Neutrophil (primary cell): ENCODE data around the gene TMEM52B.
A peak's percentile ranks its signal among the peaks of the same experiment; 100 is the strongest.

Experiments used
- H3K27ac ChIP-seq: fragments of 200-600 bp; sonication (generic); 2 replicates; pipeline ENCODE4 v1.5.1; 2016; ENCODE audit warnings: mild to moderate bottlenecking, moderate library complexity
- H3K27me3 ChIP-seq: fragments of 200-600 bp; sonication (generic); 2 replicates; pipeline ENCODE4 v1.6.0; 2016; ENCODE audit warnings: mild to moderate bottlenecking
- H3K36me3 ChIP-seq: fragments of 200-600 bp; sonication (generic); 2 replicates; pipeline ENCODE4 v1.5.1; 2017
- H3K4me1 ChIP-seq, 2 experiments: fragments of 200-600 bp in 1 of 2; sonication (generic) in 1 of 2; 1 replicate in 1 of 2; 2 replicates in 1 of 2; pipeline versions ENCODE4 v1.5.1 to v1.6.1; 2013 to 2016; ENCODE audit warnings: low read depth in 1 of 2, low read length in 1 of 2, mild to moderate bottlenecking in 1 of 2, moderate library complexity in 1 of 2; ENCODE audit not compliant: control insufficient read depth in 1 of 2, insufficient read depth in 1 of 2
- H3K4me3 ChIP-seq, 2 experiments: fragments of 200-600 bp in 1 of 2; sonication (generic) in 1 of 2; 1 replicate in 1 of 2; 2 replicates in 1 of 2; pipeline ENCODE4 v1.5.1; 2013 to 2016; ENCODE audit warnings: low read depth in 1 of 2, low read length in 1 of 2, mild to moderate bottlenecking in 1 of 2, moderate library complexity in 1 of 2
- H3K9me3 ChIP-seq: fragments of 200-600 bp; sonication (generic); 2 replicates; pipeline ENCODE4 v1.5.1; 2016
- TF ChIP-seq, protein P1 (sequence below): fragments of 200-600 bp; sonication (generic); IDR thresholded peaks from 2 replicates; pipeline ENCODE4 v1.5.1; 2016; ENCODE audit warnings: antibody characterized with exemption

TMEM52B gene

DNA sequence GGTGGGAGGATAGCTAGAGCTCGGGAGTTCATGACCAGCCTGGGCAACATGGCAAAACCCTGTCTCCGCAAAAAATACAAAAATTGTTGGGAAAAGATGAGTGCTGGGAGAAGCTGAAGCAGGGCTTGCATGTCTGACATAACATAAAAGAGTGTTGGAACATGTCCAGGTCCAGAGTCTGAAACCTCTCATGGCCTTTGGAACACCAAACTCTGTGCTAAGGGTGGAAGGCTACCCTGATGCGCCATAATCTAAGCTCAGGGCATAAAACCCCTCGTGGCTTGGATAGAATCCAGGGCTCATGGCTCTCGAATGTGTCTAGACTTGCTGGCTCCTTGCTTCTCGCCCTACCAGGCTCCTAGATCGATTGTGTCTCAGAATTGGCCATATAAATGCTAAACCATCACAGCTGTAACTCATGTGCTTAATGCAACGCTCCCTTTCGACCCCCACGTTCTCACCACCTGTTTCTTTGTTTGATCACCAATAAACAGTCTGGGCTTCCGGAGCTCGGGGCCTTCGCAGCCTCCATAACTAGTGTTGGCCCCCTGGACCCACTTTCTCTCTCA is 42.1 kb upstream of the TMEM52B start:
- no peak overlapping the region for H3K4me3 ChIP-seq
- no peaks in the 10 kb centered on the region for H3K9me3 ChIP-seq
- H3K4me1 ChIP-seq = peaks cover 20 to 23% of the 10 kb centered on the region in 2 experiments
- H3K27me3 ChIP-seq = no peaks in the 10 kb centered on the region
- peak overlapping the region; percentile 55 for H3K27ac ChIP-seq
- H3K36me3 ChIP-seq = no peaks in the 10 kb centered on the region
- TF ChIP-seq, protein P1, sequence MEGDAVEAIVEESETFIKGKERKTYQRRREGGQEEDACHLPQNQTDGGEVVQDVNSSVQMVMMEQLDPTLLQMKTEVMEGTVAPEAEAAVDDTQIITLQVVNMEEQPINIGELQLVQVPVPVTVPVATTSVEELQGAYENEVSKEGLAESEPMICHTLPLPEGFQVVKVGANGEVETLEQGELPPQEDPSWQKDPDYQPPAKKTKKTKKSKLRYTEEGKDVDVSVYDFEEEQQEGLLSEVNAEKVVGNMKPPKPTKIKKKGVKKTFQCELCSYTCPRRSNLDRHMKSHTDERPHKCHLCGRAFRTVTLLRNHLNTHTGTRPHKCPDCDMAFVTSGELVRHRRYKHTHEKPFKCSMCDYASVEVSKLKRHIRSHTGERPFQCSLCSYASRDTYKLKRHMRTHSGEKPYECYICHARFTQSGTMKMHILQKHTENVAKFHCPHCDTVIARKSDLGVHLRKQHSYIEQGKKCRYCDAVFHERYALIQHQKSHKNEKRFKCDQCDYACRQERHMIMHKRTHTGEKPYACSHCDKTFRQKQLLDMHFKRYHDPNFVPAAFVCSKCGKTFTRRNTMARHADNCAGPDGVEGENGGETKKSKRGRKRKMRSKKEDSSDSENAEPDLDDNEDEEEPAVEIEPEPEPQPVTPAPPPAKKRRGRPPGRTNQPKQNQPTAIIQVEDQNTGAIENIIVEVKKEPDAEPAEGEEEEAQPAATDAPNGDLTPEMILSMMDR = no peak

DNA sequence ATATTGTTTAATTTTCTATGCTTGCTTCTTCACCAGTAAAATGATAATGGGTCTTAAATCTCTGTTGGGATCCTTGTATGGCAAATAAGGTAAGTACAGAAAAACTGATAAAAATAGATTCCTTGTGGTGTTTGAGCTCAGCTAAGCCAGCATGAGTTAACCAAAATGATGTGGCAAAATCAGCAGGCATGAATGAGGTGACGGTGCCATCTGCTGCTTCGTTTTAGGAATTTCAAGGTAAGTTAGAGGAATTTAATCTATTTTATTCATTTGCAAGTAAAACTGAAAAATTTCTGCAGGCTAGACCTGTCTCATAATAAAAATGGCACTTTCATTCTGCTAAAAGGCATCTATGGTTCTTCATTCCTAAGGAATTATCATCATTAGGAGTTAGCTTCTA is 38.8 kb upstream of the TMEM52B start:
- Histone ChIP-seq H3K36me3 (no peaks in the 10 kb centered on the region), H3K27ac (peak overlapping the region; percentile 54), H3K4me1 (peaks cover 8 to 9% of the 10 kb centered on the region in 2 experiments), H3K27me3 (no peaks in the 10 kb centered on the region), H3K9me3 (no peaks in the 10 kb centered on the region), H3K4me3 (no peak overlapping the region)
- TF ChIP-seq, protein P1 = peak; percentile 87

DNA sequence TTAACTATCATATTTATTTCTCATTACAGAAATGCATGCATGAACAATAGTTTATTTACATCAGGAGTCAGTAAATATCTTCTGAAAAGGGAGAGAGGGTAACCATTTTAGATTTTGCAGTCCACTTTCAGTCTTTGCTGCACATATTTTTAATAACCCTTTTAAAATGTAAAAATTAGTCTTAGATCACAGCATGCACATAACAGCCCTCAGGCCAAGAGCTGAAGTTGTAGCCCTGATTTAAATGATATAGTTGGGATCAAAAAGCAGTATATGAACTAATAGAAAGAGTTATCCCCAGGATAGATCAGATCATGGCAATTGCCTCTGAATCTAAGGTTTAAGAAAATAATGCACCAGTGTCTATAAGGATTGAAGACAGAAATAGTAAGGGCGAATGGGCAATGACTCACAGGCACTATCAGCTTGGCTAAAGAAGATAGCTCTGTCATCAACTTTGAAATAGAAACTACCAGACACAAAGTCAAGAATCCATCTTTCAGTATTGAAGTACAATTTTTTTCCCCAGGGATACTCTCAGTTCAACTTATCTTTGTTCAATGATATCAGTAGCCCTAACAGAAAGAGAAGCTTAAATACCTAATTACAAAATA is 35.7 kb upstream of the TMEM52B start:
- H3K36me3 ChIP-seq = no peaks in the 10 kb centered on the region
- H3K4me3 ChIP-seq = no peak overlapping the region
- peaks cover 8 to 9% of the 10 kb centered on the region in 2 experiments for H3K4me1 ChIP-seq
- TF ChIP-seq, protein P1 = no peak
- H3K27ac ChIP-seq = no peak overlapping the region
- H3K9me3 ChIP-seq = no peaks in the 10 kb centered on the region
- H3K27me3 ChIP-seq = no peaks in the 10 kb centered on the region

DNA sequence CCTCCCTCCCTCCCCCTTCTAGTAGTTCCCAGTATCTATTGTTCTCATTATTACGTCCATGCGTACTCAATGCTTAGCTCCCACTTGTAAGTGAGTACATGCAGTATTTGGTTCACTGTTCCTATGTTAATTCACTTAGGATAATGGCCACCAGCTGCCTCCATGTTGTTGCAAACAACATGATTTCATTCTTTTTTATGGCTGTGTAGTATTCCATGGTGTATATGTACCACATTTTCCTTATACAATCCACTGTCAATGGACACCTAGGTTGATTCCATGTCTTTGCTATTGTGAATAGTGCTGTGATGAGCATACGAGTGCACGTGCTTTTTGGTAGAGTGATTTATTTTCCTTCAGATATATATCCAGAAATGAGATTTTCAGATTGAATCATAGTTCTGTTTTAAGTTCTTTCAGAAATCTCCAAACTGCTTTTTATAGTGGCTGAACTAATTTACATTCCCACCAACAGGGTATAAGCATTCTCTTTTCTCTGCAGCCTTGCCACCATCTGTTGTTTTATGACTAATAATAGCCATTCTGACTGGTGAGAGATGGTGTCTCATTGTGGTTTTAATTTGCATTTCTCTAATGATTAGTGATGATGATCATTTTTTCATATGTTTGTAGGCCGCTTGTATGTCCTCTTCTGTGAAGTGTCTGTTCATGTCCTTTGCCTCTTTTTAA is 31.0 kb upstream of the TMEM52B start:
- H3K27ac ChIP-seq = no peak overlapping the region
- H3K27me3 ChIP-seq = no peaks in the 10 kb centered on the region
- H3K4me1 ChIP-seq = no peaks in the 10 kb centered on the region
- no peak overlapping the region for H3K4me3 ChIP-seq
- TF ChIP-seq, protein P1 = no peak
- no peaks in the 10 kb centered on the region for H3K9me3 ChIP-seq
- no peaks in the 10 kb centered on the region for H3K36me3 ChIP-seq

DNA sequence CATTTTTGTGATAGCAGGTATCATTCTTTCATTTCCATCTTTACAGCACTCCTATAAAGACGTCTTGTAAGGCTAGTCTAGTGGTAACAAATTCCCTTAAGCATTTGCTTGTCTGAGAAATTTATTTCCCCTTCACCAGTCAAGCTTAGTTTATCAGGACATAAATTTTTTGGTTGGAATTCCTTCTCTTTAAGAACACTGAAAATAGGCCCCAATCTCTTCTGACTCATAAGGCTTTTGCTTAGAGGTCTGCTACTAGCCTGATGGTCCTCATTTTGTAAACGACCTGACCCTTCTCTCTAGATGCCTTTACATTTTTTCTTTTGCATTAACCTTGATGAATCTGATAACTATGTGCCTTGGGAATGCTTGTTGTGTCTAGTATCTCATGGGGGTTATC is 27.2 kb upstream of the TMEM52B start:
- H3K36me3 ChIP-seq = no peaks in the 10 kb centered on the region
- TF ChIP-seq, protein P1 = no peak

More for the DNA sequence above, 27.2 kb upstream of the TMEM52B start:
- peaks cover 16 to 17% of the 10 kb centered on the region in 2 experiments for H3K4me1 ChIP-seq
- H3K27ac ChIP-seq = no peak overlapping the region
- H3K27me3 ChIP-seq = no peaks in the 10 kb centered on the region
- no peaks in the 10 kb centered on the region for H3K9me3 ChIP-seq
- H3K4me3 ChIP-seq = no peak overlapping the region
